GM12864 (cell line): Measurements from ENCODE around the gene PWWP2A.
A peak's percentile ranks its signal among the peaks of the same experiment; 100 is the strongest.

Experiments used
- DNase-seq: peaks from one replicate; pipeline ENCODE4 v3.0.0-alpha.2; 2011; ENCODE audit warnings: low read depth
- H3K4me3 ChIP-seq: 2 replicates; pipeline ENCODE4 v1.5.1; 2011; ENCODE audit warnings: mild to moderate bottlenecking, low read depth, low read length, control low read depth
- CTCF ChIP-seq: IDR thresholded peaks from 2 replicates; pipeline ENCODE4 v1.5.1; 2011; ENCODE audit warnings: low read depth, mild to moderate bottlenecking, moderate library complexity, low read length, control low read depth, inconsistent platforms; ENCODE audit errors: missing control alignments

Gene PWWP2A

GRCh38 chr5:160128632-160129031 is 9.4 kb upstream of the PWWP2A start:
- no peak for DNase-seq
- no peak for TF ChIP-seq CTCF
- no peak overlapping the region for H3K4me3 ChIP-seq

- H3K4me3 ChIP-seq: peak overlapping the region; percentile 99
- no peak for DNase-seq
- TF ChIP-seq CTCF: no peak
Measured at GRCh38 chr5:160119905-160120266, 636 bp upstream of the PWWP2A start.

GRCh38 chr5:160118349-160119141 is 705 bp downstream of the PWWP2A start:
- no peak for TF ChIP-seq CTCF
- peak overlapping the region; percentile 99 for H3K4me3 ChIP-seq
- no peak for DNase-seq

- TF ChIP-seq CTCF: no peak
- no peak overlapping the region for H3K4me3 ChIP-seq
- no peak for DNase-seq
Measured at GRCh38 chr5:160116991-160117390, 2.3 kb downstream of the PWWP2A start.

GRCh38 chr5:160108124-160108523 is 11.1 kb downstream of the PWWP2A start:
- no peak for TF ChIP-seq CTCF
- no peak overlapping the region for H3K4me3 ChIP-seq
- DNase-seq: no peak

GRCh38 chr5:160105686-160106360 is 13.4 kb downstream of the PWWP2A start:
- peak; percentile 48 for DNase-seq
- TF ChIP-seq CTCF: no peak
- H3K4me3 ChIP-seq: no peak overlapping the region

- DNase-seq: no peak
- H3K4me3 ChIP-seq: no peak overlapping the region
- no peak for TF ChIP-seq CTCF
Measured at GRCh38 chr5:160097991-160098390, 21.3 kb downstream of the PWWP2A start.
